ENCODE measurements around the gene HDAC10. TPM values are rescaled to one million over a fixed set of nuclear protein-coding genes. Genes with fewer than 3 reads are reported as not detected.

The HDAC10 gene
- total and polyA plus RNA-seq, 2 donors = 11.6 to 61.6 TPM

DNA sequence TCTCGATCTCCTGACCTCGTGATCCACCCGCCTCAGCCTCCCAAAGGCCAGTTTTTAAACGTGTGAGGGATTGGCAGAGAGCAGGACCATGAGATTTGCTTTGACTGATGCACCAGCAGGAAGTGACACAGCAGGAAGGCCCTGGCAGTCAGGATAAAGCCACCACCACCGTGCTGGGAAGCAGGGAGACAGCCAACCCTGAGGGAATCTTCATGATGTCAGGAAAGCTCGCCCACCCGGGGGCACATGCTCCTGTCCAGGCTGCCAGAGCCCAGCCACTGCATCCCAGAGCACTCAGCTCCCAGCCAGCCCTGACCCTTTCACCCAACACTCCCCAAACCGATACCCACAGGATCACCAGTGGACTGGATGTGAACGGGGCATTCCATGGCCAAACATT lies 12.3 kb downstream of the HDAC10 start:
- WGBS = 89% methylated on average over 9 of the region's 9 CpGs
- Histone ChIP-seq H3K9me3 (ENCODE audit: control insufficient read depth in 2 of 2, insufficient read depth in 1 of 2, low read length in 1 of 2) (peaks cover 0 to 5% of the 10 kb centered on the region in 2 donors), H3K27me3 (ENCODE audit: control insufficient read depth in 2 of 2, insufficient read depth in 1 of 2, low read length in 1 of 2) (no peaks in the 10 kb centered on the region), H3K4me1 (ENCODE audit: control insufficient read depth in 2 of 2, insufficient read depth in 2 of 2, low read length in 2 of 2) (peaks cover 9 to 28% of the 10 kb centered on the region in 2 donors), H3K27ac (ENCODE audit: low read depth in 1 of 2, low read length in 1 of 2) (no peak overlapping the region), H3K36me3 (ENCODE audit: control insufficient read depth in 2 of 2, insufficient read depth in 2 of 2, low read length in 1 of 2) (peaks cover 29 to 44% of the 10 kb centered on the region in 2 donors), H3K4me3 (ENCODE audit: low read length in 2 of 2) (no peak overlapping the region)
- no peak for DNase-seq (ENCODE audit: low read depth in 6 of 9, low spot score in 9 of 9)

DNA sequence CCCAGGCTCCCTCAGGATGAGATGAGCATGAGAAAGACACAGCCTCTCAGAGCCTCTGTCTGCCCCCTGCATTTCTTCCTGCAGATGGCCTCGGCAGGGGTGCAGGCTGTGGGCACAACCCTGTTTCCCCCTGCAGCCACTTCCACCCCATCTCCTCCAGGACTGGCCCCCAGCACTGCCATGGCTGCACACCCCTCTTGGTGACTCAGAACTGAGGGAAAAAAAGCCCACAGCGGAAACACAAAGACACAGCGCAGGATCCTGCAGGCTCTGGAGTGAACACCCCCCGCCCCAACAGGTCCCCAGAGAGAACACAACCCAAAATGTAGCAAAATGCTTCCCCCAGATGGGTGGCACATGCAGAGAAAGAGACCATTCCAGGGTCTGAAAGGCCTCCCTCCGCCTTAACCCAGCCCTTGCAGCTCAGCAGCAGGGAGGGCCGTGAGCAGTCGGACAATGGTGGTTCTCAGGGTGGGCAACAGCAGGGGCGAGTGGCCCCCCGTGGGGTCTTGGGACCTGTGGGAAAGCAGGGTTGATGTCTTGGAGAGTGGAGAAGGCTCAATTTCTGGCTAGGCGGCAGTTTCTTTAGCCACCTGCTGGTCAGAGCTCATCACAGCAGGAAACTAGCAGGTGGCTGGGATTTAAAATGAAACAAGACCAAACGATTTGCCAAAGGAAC lies 14.2 kb downstream of the HDAC10 start:
- no peaks in the 10 kb centered on the region for H3K27me3 ChIP-seq (ENCODE audit: control insufficient read depth in 2 of 2, insufficient read depth in 1 of 2, low read length in 1 of 2)
- H3K4me3 ChIP-seq (ENCODE audit: low read length in 2 of 2) = no peak overlapping the region
- peaks cover 0 to 9% of the 10 kb centered on the region in 2 donors for H3K4me1 ChIP-seq (ENCODE audit: control insufficient read depth in 2 of 2, insufficient read depth in 2 of 2, low read length in 2 of 2)
- no peak overlapping the region for H3K27ac ChIP-seq (ENCODE audit: low read depth in 1 of 2, low read length in 1 of 2)
- DNase-seq (ENCODE audit: low read depth in 6 of 9, low spot score in 9 of 9) = no peak
- peaks cover 41 to 63% of the 10 kb centered on the region in 2 donors for H3K36me3 ChIP-seq (ENCODE audit: control insufficient read depth in 2 of 2, insufficient read depth in 2 of 2, low read length in 1 of 2)
- WGBS = 77% methylated on average over 11 of the region's 11 CpGs
- H3K9me3 ChIP-seq (ENCODE audit: control insufficient read depth in 2 of 2, insufficient read depth in 1 of 2, low read length in 1 of 2) = peaks cover 0 to 5% of the 10 kb centered on the region in 2 donors

GRCh38 chr22:50233223-50233622 lies 17.8 kb downstream of the HDAC10 start:
- DNase-seq (ENCODE audit: low read depth in 6 of 9, low spot score in 9 of 9) = no peak
- Histone ChIP-seq H3K4me1 (ENCODE audit: control insufficient read depth in 2 of 2, insufficient read depth in 2 of 2, low read length in 2 of 2) (no peaks in the 10 kb centered on the region), H3K27me3 (ENCODE audit: control insufficient read depth in 2 of 2, insufficient read depth in 1 of 2, low read length in 1 of 2) (no peaks in the 10 kb centered on the region), H3K36me3 (ENCODE audit: control insufficient read depth in 2 of 2, insufficient read depth in 2 of 2, low read length in 1 of 2) (peaks cover 30 to 68% of the 10 kb centered on the region in 2 donors), H3K9me3 (ENCODE audit: control insufficient read depth in 2 of 2, insufficient read depth in 1 of 2, low read length in 1 of 2) (peaks cover 0 to 5% of the 10 kb centered on the region in 2 donors), H3K4me3 (ENCODE audit: low read length in 2 of 2) (no peak overlapping the region), H3K27ac (ENCODE audit: low read depth in 1 of 2, low read length in 1 of 2) (no peak overlapping the region)
- WGBS = 98% methylated on average over 18 of the region's 18 CpGs

DNA sequence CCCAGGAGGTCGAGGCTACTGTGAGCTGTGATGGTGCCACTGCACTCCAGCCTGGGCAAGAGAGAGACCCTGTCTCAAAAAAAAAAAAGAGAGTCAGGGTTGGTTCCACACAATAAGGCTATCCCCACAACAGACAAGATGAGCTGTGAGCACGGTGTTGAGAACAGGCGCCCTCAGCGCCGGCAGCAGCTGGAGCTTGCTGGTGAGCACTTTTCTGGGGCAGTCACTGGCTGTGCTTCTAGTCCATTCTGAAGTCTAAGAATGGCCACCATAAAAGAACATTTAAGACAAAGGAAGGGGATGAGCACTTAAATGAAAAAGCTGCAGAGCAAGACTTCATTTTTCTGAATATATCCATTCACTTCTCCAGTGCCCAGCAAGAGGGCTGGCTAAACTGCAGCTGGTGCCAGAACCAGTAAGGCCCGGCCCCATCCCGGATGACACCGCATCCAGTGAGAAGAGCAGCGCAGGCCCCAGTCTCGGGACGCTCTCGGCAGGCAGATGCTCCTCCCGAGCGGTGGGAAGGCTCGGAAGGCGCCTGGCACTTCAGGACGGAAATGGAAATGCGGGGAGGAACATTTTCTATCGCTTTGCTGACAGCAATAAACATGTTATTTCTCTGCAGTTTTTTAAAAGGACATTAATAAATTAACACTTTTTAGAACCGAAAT lies 18.4 kb downstream of the HDAC10 start:
- DNase-seq (ENCODE audit: low read depth in 6 of 9, low spot score in 9 of 9) = no peak

DNA sequence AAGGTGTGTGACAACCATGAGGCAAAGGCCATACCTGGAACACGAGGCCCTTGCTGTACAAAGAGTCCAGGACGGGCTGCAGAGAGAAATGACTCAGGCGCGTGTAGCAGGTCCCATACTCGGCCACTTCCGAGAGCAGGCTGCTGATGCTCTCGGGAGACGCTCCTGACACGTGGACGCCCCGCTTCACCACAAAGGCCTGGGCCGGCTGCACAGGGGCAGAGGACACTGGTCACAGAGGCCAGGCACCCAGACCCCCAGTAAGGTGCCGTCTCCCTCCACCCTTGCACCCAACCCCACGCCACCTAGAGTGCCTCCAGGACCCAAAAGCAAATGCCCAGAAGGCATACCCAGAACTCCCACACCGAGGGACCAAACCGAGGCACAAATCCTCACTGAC lies 21.7 kb downstream of the HDAC10 start:
- no peak for DNase-seq (ENCODE audit: low read depth in 6 of 9, low spot score in 9 of 9)
- no peaks in the 10 kb centered on the region for H3K4me1 ChIP-seq (ENCODE audit: control insufficient read depth in 2 of 2, insufficient read depth in 2 of 2, low read length in 2 of 2)
- no peaks in the 10 kb centered on the region for H3K27me3 ChIP-seq (ENCODE audit: control insufficient read depth in 2 of 2, insufficient read depth in 1 of 2, low read length in 1 of 2)
- H3K4me3 ChIP-seq (ENCODE audit: low read length in 2 of 2) = no peak overlapping the region
- 99% methylated on average over 16 of the region's 16 CpGs for WGBS
- no peak overlapping the region for H3K27ac ChIP-seq (ENCODE audit: low read depth in 1 of 2, low read length in 1 of 2)
- H3K9me3 ChIP-seq (ENCODE audit: control insufficient read depth in 2 of 2, insufficient read depth in 1 of 2, low read length in 1 of 2) = no peaks in the 10 kb centered on the region
- peaks cover 42 to 80% of the 10 kb centered on the region in 2 donors for H3K36me3 ChIP-seq (ENCODE audit: control insufficient read depth in 2 of 2, insufficient read depth in 2 of 2, low read length in 1 of 2)

More for the DNA sequence above, 18.4 kb downstream of the HDAC10 start:
- 98% methylated on average over 20 of the region's 20 CpGs for WGBS
- peaks cover 0 to 5% of the 10 kb centered on the region in 2 donors for H3K9me3 ChIP-seq (ENCODE audit: control insufficient read depth in 2 of 2, insufficient read depth in 1 of 2, low read length in 1 of 2)
- no peaks in the 10 kb centered on the region for H3K27me3 ChIP-seq (ENCODE audit: control insufficient read depth in 2 of 2, insufficient read depth in 1 of 2, low read length in 1 of 2)
- no peak overlapping the region for H3K4me3 ChIP-seq (ENCODE audit: low read length in 2 of 2)
- H3K4me1 ChIP-seq (ENCODE audit: control insufficient read depth in 2 of 2, insufficient read depth in 2 of 2, low read length in 2 of 2) = no peaks in the 10 kb centered on the region
- peaks cover 32 to 70% of the 10 kb centered on the region in 2 donors for H3K36me3 ChIP-seq (ENCODE audit: control insufficient read depth in 2 of 2, insufficient read depth in 2 of 2, low read length in 1 of 2)
- no peak overlapping the region for H3K27ac ChIP-seq (ENCODE audit: low read depth in 1 of 2, low read length in 1 of 2)

DNA sequence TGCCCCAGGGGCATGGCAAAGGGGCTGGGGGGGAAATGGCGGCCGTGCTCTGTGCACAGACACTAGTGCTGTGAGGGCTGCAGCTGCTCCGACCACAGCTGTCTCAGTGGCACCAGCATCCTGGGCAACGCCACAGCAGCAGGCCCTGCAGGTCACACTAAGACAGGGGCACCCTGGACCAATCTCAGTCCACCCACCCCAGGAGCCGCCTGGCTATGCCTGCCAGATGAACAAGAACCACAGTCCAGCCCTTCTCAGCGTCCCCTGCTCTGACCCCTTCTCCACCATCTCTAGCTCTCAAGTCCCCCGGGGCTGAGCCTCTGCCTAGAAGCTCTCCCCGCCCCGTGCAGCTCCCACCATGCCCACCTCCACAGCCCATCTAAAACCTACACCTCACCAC lies 22.7 kb downstream of the HDAC10 start:
- no peak for DNase-seq (ENCODE audit: low read depth in 6 of 9, low spot score in 9 of 9)
- H3K4me3 ChIP-seq (ENCODE audit: low read length in 2 of 2) = no peak overlapping the region
- peaks cover 47 to 80% of the 10 kb centered on the region in 2 donors for H3K36me3 ChIP-seq (ENCODE audit: control insufficient read depth in 2 of 2, insufficient read depth in 2 of 2, low read length in 1 of 2)
- H3K9me3 ChIP-seq (ENCODE audit: control insufficient read depth in 2 of 2, insufficient read depth in 1 of 2, low read length in 1 of 2) = no peaks in the 10 kb centered on the region
- no peaks in the 10 kb centered on the region for H3K4me1 ChIP-seq (ENCODE audit: control insufficient read depth in 2 of 2, insufficient read depth in 2 of 2, low read length in 2 of 2)
- WGBS = 97% methylated on average over 9 of the region's 9 CpGs
- no peaks in the 10 kb centered on the region for H3K27me3 ChIP-seq (ENCODE audit: control insufficient read depth in 2 of 2, insufficient read depth in 1 of 2, low read length in 1 of 2)
- no peak overlapping the region for H3K27ac ChIP-seq (ENCODE audit: low read depth in 1 of 2, low read length in 1 of 2)

DNA sequence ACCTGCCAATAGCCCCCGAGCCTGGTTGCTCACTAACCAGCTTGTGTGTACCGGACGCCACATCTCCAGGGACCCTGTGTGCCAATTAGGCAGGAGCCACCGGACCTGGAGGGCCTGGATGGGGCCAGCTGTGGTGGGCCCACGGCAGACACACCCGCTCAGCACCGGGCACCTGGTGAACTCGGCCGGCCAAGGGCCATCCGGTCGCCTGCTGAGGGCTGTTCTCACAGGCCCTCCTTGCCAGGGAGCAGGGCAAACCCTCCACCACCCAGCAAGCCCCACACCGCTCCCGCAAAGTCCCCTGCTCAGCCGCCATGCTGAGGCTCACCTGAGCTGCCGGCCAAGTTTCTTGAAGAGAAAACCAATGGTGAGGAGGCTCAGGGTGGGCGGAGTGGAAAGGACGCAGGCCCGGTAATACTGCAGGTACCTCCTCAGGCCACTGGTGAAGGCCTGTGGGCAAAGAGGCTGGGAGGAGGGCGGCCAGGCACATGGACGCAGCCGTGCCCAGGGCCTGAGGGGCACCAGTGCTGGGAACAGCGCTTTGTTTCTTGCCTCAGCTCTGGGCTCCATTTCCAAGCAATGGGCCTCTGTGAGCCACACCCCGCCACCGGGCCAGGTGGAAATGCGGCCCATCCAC lies 23.4 kb downstream of the HDAC10 start:
- Histone ChIP-seq H3K4me3 (ENCODE audit: low read length in 2 of 2) (no peak overlapping the region), H3K4me1 (ENCODE audit: control insufficient read depth in 2 of 2, insufficient read depth in 2 of 2, low read length in 2 of 2) (no peaks in the 10 kb centered on the region), H3K9me3 (ENCODE audit: control insufficient read depth in 2 of 2, insufficient read depth in 1 of 2, low read length in 1 of 2) (no peaks in the 10 kb centered on the region), H3K27me3 (ENCODE audit: control insufficient read depth in 2 of 2, insufficient read depth in 1 of 2, low read length in 1 of 2) (no peaks in the 10 kb centered on the region), H3K36me3 (ENCODE audit: control insufficient read depth in 2 of 2, insufficient read depth in 2 of 2, low read length in 1 of 2) (peaks cover 48 to 78% of the 10 kb centered on the region in 2 donors), H3K27ac (ENCODE audit: low read depth in 1 of 2, low read length in 1 of 2) (no peak overlapping the region)
- WGBS = 97% methylated on average over 25 of the region's 25 CpGs
- no peak for DNase-seq (ENCODE audit: low read depth in 6 of 9, low spot score in 9 of 9)

DNA sequence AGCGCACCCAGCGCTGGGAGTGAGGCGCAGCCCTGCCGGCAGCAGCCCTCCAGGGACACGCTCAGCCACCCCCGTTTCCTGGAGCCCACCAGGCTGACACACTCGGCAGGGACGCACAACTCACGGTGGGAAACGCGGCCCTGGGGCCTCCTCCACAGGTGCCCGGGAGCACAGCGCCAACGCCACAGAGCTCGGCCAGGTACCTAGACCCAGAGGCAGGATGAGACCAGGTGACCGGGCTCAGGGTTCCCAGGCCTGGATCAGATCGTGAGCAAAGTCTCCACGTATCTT lies 24.2 kb downstream of the HDAC10 start:
- H3K4me1 ChIP-seq (ENCODE audit: control insufficient read depth in 2 of 2, insufficient read depth in 2 of 2, low read length in 2 of 2) = no peaks in the 10 kb centered on the region
- H3K27me3 ChIP-seq (ENCODE audit: control insufficient read depth in 2 of 2, insufficient read depth in 1 of 2, low read length in 1 of 2) = no peaks in the 10 kb centered on the region
- no peak overlapping the region for H3K27ac ChIP-seq (ENCODE audit: low read depth in 1 of 2, low read length in 1 of 2)
- DNase-seq (ENCODE audit: low read depth in 6 of 9, low spot score in 9 of 9) = no peak
- H3K9me3 ChIP-seq (ENCODE audit: control insufficient read depth in 2 of 2, insufficient read depth in 1 of 2, low read length in 1 of 2) = no peaks in the 10 kb centered on the region
- H3K36me3 ChIP-seq (ENCODE audit: control insufficient read depth in 2 of 2, insufficient read depth in 2 of 2, low read length in 1 of 2) = peaks cover 53 to 77% of the 10 kb centered on the region in 2 donors
- 94% methylated on average over 18 of the region's 18 CpGs for WGBS
- H3K4me3 ChIP-seq (ENCODE audit: low read length in 2 of 2) = no peak overlapping the region

All from thymus (tissue), 11 donors.